ENCODE results near the gene MTA1.

Gene MTA1

GRCh38 chr14:105492031-105492970 lies 72.7 kb downstream of the MTA1 start:
- no peak for TF ChIP-seq CTCF (conservative IDR thresholded peaks at IDR 0.05; ENCODE audit: control insufficient read depth, insufficient read depth, low read depth, low read length)
- DNase-seq (ENCODE audit: low read depth), result no peak
- peak overlapping the region; percentile 61 for H3K4me3 ChIP-seq (ENCODE audit: control insufficient read depth, low read depth, low read length)

GRCh38 chr14:105492971-105493871 lies 73.6 kb downstream of the MTA1 start:
- DNase-seq (ENCODE audit: low read depth), result no peak
- H3K4me3 ChIP-seq (ENCODE audit: control insufficient read depth, low read depth, low read length), result no peak overlapping the region
- no peak for TF ChIP-seq CTCF (conservative IDR thresholded peaks at IDR 0.05; ENCODE audit: control insufficient read depth, insufficient read depth, low read depth, low read length)

GRCh38 chr14:105493921-105494605 lies 74.4 kb downstream of the MTA1 start:
- no peak for TF ChIP-seq CTCF (conservative IDR thresholded peaks at IDR 0.05; ENCODE audit: control insufficient read depth, insufficient read depth, low read depth, low read length)
- no peak for DNase-seq (ENCODE audit: low read depth)

GRCh38 chr14:105494606-105494929 lies 74.9 kb downstream of the MTA1 start:
- TF ChIP-seq CTCF (conservative IDR thresholded peaks at IDR 0.05; ENCODE audit: control insufficient read depth, insufficient read depth, low read depth, low read length), result no peak
- no peak overlapping the region for H3K4me3 ChIP-seq (ENCODE audit: control insufficient read depth, low read depth, low read length)
- no peak for DNase-seq (ENCODE audit: low read depth)

More at GRCh38 chr14:105493921-105494605, 74.4 kb downstream of the MTA1 start:
- H3K4me3 ChIP-seq (ENCODE audit: control insufficient read depth, low read depth, low read length), result no peak overlapping the region

GRCh38 chr14:105495101-105495989 lies 75.7 kb downstream of the MTA1 start:
- no peak for DNase-seq (ENCODE audit: low read depth)
- H3K4me3 ChIP-seq (ENCODE audit: control insufficient read depth, low read depth, low read length), result no peak overlapping the region
- no peak for TF ChIP-seq CTCF (conservative IDR thresholded peaks at IDR 0.05; ENCODE audit: control insufficient read depth, insufficient read depth, low read depth, low read length)
